Measurements from ENCODE around the gene ACOT7.

DNA sequence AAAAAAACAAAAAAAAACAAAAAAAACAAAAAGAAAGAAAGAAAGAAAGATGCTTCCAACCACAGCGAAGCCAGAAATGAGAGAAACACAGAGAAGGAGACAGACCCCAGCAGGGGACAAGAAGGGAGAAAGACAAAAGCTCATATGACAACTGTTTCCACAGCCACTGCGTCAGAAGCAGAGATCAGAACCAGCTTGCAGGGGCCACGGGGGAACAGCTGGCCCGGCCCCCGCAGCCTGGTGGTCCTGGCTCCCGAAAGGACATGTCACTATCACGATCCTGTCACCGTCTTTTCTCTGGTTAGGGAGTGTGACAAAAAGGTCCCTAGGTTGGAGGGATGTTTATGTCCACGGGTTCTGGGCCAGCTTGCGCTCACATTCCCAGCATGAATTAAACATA, 60.7 kb downstream of the ACOT7 start:
- TF ChIP-seq POLR2A (IDR thresholded peaks at IDR 0.05; ENCODE audit: low read depth, low read length), result no peak
- no peak for TF ChIP-seq POLR2AphosphoS5 (IDR thresholded peaks at IDR 0.05; ENCODE audit: low read depth, low read length)
- no peak for TF ChIP-seq POU2F2 (IDR thresholded peaks at IDR 0.05; ENCODE audit: low read depth, low read length)

Data from GM12891 (cell line).